RWPE1 (cell line): ENCODE results near the gene DMPK.

Experiments used
- CTCF ChIA-PET: fragments of 350-600 bp; sonication (Branson Sonifier 250); formaldehyde crosslinking; extraction: SDS; loops from one replicate; lab custom pipeline; 2021; lab: Yijun Ruan, JAX
- POLR2A ChIA-PET: fragments of 400-600 bp; formaldehyde crosslinking; extraction: SDS; loops from one replicate; lab custom pipeline; 2020; ENCODE audit warnings: antibody characterized with exemption; ENCODE audit not compliant: low non-redundant PET; lab: Yijun Ruan, JAX
- DNase-seq: peaks from one replicate; pipeline ENCODE4 v3.0.0; 2012; ENCODE audit warnings: low spot score
- H3K27ac ChIP-seq: fragments of 450-650 bp; 2 replicates; pipeline ENCODE4 v1.5.1; 2017
- TF ChIP-seq, protein P1 (sequence below): fragments of 450-650 bp; conservative IDR thresholded peaks from 2 replicates; pipeline ENCODE4 v1.5.1; 2017; ENCODE audit warnings: low read depth, mild to moderate bottlenecking

DMPK gene

DNA sequence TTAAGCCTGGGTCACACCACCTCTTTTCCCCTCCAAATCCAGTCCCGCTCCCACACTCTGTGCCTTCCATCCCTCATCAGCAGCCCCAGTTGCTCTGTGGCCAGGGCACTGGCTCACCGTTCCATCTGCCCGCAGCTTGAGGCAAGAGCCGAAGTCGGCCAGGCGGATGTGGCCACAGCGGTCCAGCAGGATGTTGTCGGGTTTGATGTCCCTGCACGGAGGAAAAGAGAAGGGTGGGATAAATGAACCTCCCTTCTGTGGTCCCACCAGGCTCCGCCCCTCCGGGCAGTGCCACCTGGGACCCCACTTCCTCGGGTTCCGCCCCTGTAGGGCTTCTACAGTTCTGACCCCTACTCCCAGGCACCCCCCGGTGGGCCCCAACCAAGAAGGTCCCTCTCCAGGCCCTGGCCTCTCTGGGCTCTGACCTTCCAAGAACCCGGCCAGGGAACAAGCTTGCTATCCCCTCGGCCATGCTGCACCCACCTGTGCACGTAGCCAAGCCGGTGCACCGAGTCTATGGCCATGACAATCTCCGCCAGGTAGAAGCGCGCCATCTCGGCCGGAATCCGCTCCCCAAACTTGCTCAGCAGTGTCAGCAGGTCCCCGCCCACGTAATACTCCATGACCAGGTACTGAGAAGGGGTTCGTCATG, 4.2 kb downstream of the DMPK start:
- ChIA-PET POLR2A (interaction anchor here (1.0 kb wide), 1 partner anchor 8 kb away, joined by 3 read pairs; no protein-coding TSS in a partner anchor), CTCF (interaction anchor here (1.7 kb wide), 1 partner anchor 8 kb away, joined by 25 read pairs; no protein-coding TSS in a partner anchor)
- TF ChIP-seq, protein P1, sequence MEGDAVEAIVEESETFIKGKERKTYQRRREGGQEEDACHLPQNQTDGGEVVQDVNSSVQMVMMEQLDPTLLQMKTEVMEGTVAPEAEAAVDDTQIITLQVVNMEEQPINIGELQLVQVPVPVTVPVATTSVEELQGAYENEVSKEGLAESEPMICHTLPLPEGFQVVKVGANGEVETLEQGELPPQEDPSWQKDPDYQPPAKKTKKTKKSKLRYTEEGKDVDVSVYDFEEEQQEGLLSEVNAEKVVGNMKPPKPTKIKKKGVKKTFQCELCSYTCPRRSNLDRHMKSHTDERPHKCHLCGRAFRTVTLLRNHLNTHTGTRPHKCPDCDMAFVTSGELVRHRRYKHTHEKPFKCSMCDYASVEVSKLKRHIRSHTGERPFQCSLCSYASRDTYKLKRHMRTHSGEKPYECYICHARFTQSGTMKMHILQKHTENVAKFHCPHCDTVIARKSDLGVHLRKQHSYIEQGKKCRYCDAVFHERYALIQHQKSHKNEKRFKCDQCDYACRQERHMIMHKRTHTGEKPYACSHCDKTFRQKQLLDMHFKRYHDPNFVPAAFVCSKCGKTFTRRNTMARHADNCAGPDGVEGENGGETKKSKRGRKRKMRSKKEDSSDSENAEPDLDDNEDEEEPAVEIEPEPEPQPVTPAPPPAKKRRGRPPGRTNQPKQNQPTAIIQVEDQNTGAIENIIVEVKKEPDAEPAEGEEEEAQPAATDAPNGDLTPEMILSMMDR, result no peak
- DNase-seq, result no peak
- peak overlapping the region; percentile 98 for H3K27ac ChIP-seq

DNA sequence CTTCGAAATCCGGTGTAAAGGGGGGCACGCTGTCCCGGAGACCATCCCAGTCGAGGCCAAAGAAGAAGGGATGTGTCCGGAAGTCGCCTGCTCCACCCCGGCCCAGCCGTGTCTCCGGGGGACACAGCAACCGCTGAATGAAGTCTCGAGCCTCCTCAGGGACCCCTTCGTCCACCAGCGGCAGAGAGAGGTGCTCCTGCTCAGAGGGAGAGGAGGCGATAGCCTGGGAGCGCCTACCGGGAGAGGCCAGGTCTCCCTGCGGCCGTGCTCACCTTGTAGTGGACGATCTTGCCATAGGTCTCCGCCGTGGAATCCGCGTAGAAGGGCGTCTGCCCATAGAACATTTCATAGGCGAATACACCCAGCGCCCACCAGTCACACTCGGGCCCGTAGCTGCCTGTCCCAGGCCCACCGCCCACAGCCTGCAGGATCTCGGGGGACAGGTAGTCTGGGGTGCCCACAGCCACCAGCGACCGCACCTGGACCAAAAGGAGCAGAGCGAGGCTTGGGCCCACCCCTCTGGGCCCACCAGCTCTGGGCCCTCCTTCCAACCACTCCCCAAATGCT, 4.8 kb downstream of the DMPK start:
- DNase-seq, result no peak
- H3K27ac ChIP-seq, result peak overlapping the region; percentile 98
- TF ChIP-seq, protein P1, result no peak
- CTCF ChIA-PET, result no interaction called here
- POLR2A ChIA-PET, result no interaction called here

DNA sequence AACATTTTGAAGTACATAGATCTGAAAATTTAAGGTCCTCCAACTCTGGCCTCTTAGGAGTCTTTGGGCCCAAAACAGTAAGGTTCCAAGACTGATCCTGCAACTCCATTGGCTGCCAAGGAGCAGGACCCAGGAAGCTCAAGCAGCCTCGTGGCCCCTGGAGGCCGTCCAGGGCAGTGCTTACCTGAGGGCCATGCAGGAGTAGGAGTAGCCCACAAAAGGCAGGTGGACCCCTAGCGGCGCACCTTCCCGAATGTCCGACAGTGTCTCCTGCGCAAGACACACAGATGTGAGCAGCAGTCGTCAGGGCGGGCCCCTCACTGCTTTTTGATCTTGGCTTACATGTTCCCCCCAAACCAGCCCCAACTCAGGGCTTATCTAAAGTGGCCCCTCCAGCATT, 7.5 kb downstream of the DMPK start:
- ChIA-PET CTCF (interaction anchor here (0.6 kb wide), 1 partner anchor 24 kb away, joined by 3 read pairs; no protein-coding TSS in a partner anchor), POLR2A (no interaction called here)
- TF ChIP-seq, protein P1, result no peak
- no peak for DNase-seq
- peak overlapping the region; percentile 45 for H3K27ac ChIP-seq

DNA sequence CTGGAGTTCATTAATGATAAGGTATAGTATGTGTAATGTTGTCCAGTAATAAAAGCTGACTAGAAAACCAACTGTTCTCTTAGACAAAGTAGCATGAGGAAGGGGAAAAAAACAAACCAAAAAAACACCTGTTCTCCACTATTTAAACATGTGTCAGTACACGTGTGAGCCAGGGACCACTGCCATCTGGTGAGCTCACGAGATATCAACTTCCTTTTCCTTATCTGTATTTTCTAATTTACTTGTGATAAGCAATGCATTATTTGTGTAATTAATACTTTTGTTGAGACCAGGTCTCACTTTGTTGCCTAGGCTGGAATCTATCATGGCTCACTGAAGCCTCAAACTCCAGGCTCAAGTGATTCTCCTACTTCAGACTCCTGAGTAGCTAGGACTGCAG, 8.9 kb downstream of the DMPK start:
- H3K27ac ChIP-seq, result peak overlapping the region; percentile 98
- ChIA-PET CTCF (interaction anchor here (0.7 kb wide), 1 partner anchor 28 kb away, joined by 5 read pairs; no protein-coding TSS in a partner anchor), POLR2A (no interaction called here)
- no peak for DNase-seq
- TF ChIP-seq, protein P1, result no peak

DNA sequence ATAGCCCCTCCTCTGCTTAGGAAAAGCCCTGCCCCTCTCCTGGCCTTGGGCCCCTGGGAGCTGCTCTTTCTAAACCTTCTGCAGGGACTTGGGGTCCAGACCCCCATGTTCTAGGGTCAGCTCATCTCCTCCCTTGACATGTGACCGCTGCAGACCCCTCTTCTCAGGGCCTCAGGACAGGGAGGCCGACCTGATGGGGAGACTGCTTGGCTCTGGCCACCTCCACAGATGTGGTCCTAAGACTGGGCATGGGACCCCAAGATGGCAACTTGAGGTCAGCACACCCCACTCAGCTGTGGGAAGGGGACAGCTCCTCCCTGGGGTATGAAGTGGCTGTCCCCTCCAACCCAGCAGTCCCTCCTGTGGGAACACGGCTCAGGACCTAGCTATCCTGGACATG, 9.4 kb downstream of the DMPK start:
- no peak for DNase-seq
- H3K27ac ChIP-seq, result peak overlapping the region; percentile 98
- ChIA-PET POLR2A (interaction anchor here (0.6 kb wide), 1 partner anchor 83 kb away, joined by 4 read pairs; no protein-coding TSS in a partner anchor), CTCF (interaction anchor here (0.7 to 1.4 kb wide), 3 partner anchors 9 to 28 kb away, joined by 3 to 5 read pairs (median 4); no protein-coding TSS in a partner anchor)
- TF ChIP-seq, protein P1, result no peak

DNA sequence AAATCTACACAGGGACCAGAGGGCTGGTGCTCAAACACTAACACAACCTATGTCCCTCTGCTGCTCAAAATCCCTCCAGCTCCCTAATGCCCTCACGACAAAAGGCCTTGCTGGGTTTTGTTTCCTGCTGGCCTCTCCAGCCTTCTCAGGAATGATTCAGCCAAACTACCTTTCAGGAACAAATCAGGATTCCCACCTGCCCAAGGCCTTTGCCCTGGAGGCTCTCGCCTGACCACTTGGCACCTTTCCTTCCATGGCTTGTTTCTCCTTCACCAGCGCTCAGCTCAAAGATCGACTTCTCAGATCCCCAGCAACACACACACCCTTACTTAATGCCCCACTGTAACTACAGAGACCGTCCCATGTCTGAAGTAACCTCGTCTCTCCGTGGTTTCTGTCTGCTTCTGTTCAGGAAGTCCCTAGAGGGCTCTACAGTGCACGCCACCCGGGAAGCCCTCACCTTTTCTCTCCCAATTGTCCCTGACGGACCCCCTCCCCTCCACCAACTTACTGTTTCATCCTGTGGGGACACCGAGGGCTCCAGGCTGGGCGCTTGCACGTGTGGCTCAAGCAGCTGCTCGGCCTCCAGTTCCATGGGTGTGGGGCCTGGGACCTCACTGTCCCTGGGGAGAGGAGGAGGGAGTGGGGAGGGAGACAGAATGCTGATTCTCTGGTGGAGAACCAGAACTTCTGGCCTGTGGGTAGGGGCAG, 10.0 kb downstream of the DMPK start:
- TF ChIP-seq, protein P1, result no peak
- peak overlapping the region; percentile 98 for H3K27ac ChIP-seq
- ChIA-PET CTCF (interaction anchor here (0.6 to 1.4 kb wide), 4 partner anchors 9 to 53 kb away, joined by 3 to 5 read pairs (median 4); no protein-coding TSS in a partner anchor), POLR2A (interaction anchor here (0.6 kb wide), 1 partner anchor 82 kb away, joined by 4 read pairs; no protein-coding TSS in a partner anchor)
- no peak for DNase-seq
